ENCODE results near the gene CCDC15.
"Not testable (repeated sequence)": the region's sequence is repeated elsewhere in the genome, so short reads cannot be mapped to it uniquely, and the experiment has no call there.

The CCDC15 gene

GRCh38 chr11:124943254-124943616 is 10.8 kb upstream of the CCDC15 start:
- no peak for DNase-seq

- no peak for DNase-seq
These were observed 10.3 kb upstream of the CCDC15 start for GRCh38 chr11:124943741-124944140.

- DNase-seq: no peak
These were observed 9.4 kb upstream of the CCDC15 start for GRCh38 chr11:124944565-124944964.

GRCh38 chr11:124945826-124946225 is 8.2 kb upstream of the CCDC15 start:
- no peak for DNase-seq

GRCh38 chr11:124946735-124947141 is 7.3 kb upstream of the CCDC15 start:
- no peak for DNase-seq

GRCh38 chr11:124950601-124951330 is 3.2 kb upstream of the CCDC15 start:
- no peak for DNase-seq

GRCh38 chr11:124951341-124951740 is 2.7 kb upstream of the CCDC15 start:
- DNase-seq: no peak

GRCh38 chr11:124954590-124954955 is 571 bp downstream of the CCDC15 start:
- DNase-seq: peak; percentile 21

- no peak for DNase-seq
These were observed 1.0 kb downstream of the CCDC15 start for GRCh38 chr11:124955035-124955434.

GRCh38 chr11:124961972-124962609 is 8.1 kb downstream of the CCDC15 start:
- peak; percentile 54 for DNase-seq

- not testable (repeated sequence) for DNase-seq
These were observed 14.2 kb downstream of the CCDC15 start for GRCh38 chr11:124968197-124968596.

- peak; percentile 6 for DNase-seq
These were observed 16.9 kb downstream of the CCDC15 start for GRCh38 chr11:124970925-124971324.

- DNase-seq: no peak
These were observed 17.8 kb downstream of the CCDC15 start for GRCh38 chr11:124971810-124972209.

GRCh38 chr11:124976531-124976930 is 22.5 kb downstream of the CCDC15 start:
- DNase-seq: no peak

GRCh38 chr11:124977006-124977405 is 23.0 kb downstream of the CCDC15 start:
- DNase-seq: no peak

GRCh38 chr11:124978316-124978715 is 24.3 kb downstream of the CCDC15 start:
- no peak for DNase-seq

- no peak for DNase-seq
These were observed 28.0 kb downstream of the CCDC15 start for GRCh38 chr11:124982043-124982442.

- DNase-seq: no peak
These were observed 29.9 kb downstream of the CCDC15 start for GRCh38 chr11:124983674-124984511.

- DNase-seq: no peak
These were observed 30.5 kb downstream of the CCDC15 start for GRCh38 chr11:124984512-124984854.

GRCh38 chr11:124987096-124987495 is 33.1 kb downstream of the CCDC15 start:
- no peak for DNase-seq

GRCh38 chr11:124988063-124988462 is 34.1 kb downstream of the CCDC15 start:
- DNase-seq: no peak

GRCh38 chr11:125001079-125001778 is 47.2 kb downstream of the CCDC15 start:
- no peak for DNase-seq

- DNase-seq: no peak
These were observed 47.8 kb downstream of the CCDC15 start for GRCh38 chr11:125001849-125002248.

Data from NCI-H69 (cell line).